HEK293 (cell line): ENCODE data around the gene DNAH11.

Experiments
- CTCF ChIA-PET: fragments of 350-600 bp; formaldehyde crosslinking; extraction: SDS; loops from one replicate; lab custom pipeline; 2021; ENCODE audit warnings: antibody characterized with exemption; lab: Yijun Ruan, JAX
- POLR2A ChIA-PET: fragments of 300-600 bp; formaldehyde crosslinking; extraction: SDS; loops from one replicate; lab custom pipeline; 2020; ENCODE audit warnings: antibody characterized with exemption, inconsistent platforms; lab: Yijun Ruan, JAX
- H3K27ac ChIP-seq: fragments of 200-500 bp; sonication (Bioruptor generic); 2 replicates; pipeline ENCODE4 v1.5.1; 2014; ENCODE audit warnings: low read depth, low read length, control low read depth, inconsistent platforms; ENCODE audit errors: extremely low read depth
- H3K36me3 ChIP-seq, 2 experiments: fragments of 200-500 bp in 1 of 2; sonication (Bioruptor generic) in 1 of 2; 1 replicate in 1 of 2; 2 replicates in 1 of 2; pipeline ENCODE4 v1.5.1; 2014 to 2017; ENCODE audit warnings: inconsistent platforms in 2 of 2, low read length in 2 of 2; ENCODE audit not compliant: control insufficient read depth in 2 of 2, insufficient read depth in 1 of 2
- H3K4me1 ChIP-seq: fragments of 200-500 bp; sonication (Bioruptor generic); 2 replicates; pipeline ENCODE4 v1.5.1; 2014; ENCODE audit warnings: mild to moderate bottlenecking, low read length, inconsistent platforms; ENCODE audit not compliant: control insufficient read depth, insufficient read depth
- H3K4me3 ChIP-seq: 2 replicates; pipeline ENCODE4 v1.5.1; 2011; ENCODE audit warnings: low read depth, mild to moderate bottlenecking, control low read depth, low read length, moderate library complexity
- H3K9me3 ChIP-seq: fragments of 200-500 bp; sonication (Bioruptor generic); 2 replicates; pipeline ENCODE4 v1.5.1; 2014; ENCODE audit warnings: low read depth, low read length, inconsistent platforms; ENCODE audit not compliant: control insufficient read depth, insufficient read depth
- BCL11B ChIP-seq: fragments of 450-650 bp; formaldehyde crosslinking; IDR thresholded peaks from 2 replicates; pipeline ENCODE4 v1.5.1; 2016; ENCODE audit warnings: low read depth, missing biosample characterization, missing genetic modification characterization
- HOXD13 ChIP-seq: sonication (generic); formaldehyde crosslinking; IDR thresholded peaks from 2 replicates; pipeline ENCODE4 v1.8.0; 2022; ENCODE audit warnings: missing genetic modification reagents, borderline replicate concordance
- MZF1 ChIP-seq: fragments of 450-650 bp; formaldehyde crosslinking; IDR thresholded peaks from 2 replicates; pipeline ENCODE4 v1.5.1; 2017; ENCODE audit warnings: missing biosample characterization, missing genetic modification characterization, borderline replicate concordance
- OSR2 ChIP-seq: fragments of 450-650 bp; formaldehyde crosslinking; IDR thresholded peaks from 2 replicates; pipeline ENCODE4 v1.5.1; 2016; ENCODE audit warnings: missing biosample characterization, missing genetic modification characterization
- OVOL3 ChIP-seq: fragments of 450-650 bp; formaldehyde crosslinking; IDR thresholded peaks from 2 replicates; pipeline ENCODE4 v1.5.1; 2016; ENCODE audit warnings: missing biosample characterization, missing genetic modification characterization
- PRDM4 ChIP-seq: fragments of 450-650 bp; formaldehyde crosslinking; IDR thresholded peaks from 2 replicates; pipeline ENCODE4 v1.5.1; 2017; ENCODE audit warnings: missing biosample characterization, missing genetic modification characterization
- PRDM6 ChIP-seq: fragments of 450-650 bp; formaldehyde crosslinking; IDR thresholded peaks from 2 replicates; pipeline ENCODE4 v1.5.1; 2017; ENCODE audit warnings: missing biosample characterization, missing genetic modification characterization
- TCF7L2 ChIP-seq: IDR thresholded peaks from 2 replicates; pipeline ENCODE4 v1.6.1; 2011; ENCODE audit warnings: low read depth, mild to moderate bottlenecking, inconsistent platforms, low read length, moderate library complexity, borderline replicate concordance
- WT1 ChIP-seq: fragments of 450-650 bp; formaldehyde crosslinking; IDR thresholded peaks from 2 replicates; pipeline ENCODE4 v1.5.1; 2016; ENCODE audit warnings: missing biosample characterization, missing genetic modification characterization
- ZBTB44 ChIP-seq: fragments of 450-650 bp; IDR thresholded peaks from 2 replicates; pipeline ENCODE4 v1.5.1; 2018; ENCODE audit warnings: missing biosample characterization, mild to moderate bottlenecking, missing genetic modification characterization
- ZBTB6 ChIP-seq: fragments of 450-650 bp; formaldehyde crosslinking; IDR thresholded peaks from 2 replicates; pipeline ENCODE4 v1.5.1; 2017; ENCODE audit warnings: missing biosample characterization, missing genetic modification characterization
- ZBTB8A ChIP-seq: fragments of 450-650 bp; formaldehyde crosslinking; IDR thresholded peaks from 2 replicates; pipeline ENCODE4 v1.5.1; 2016; ENCODE audit warnings: missing biosample characterization, missing genetic modification characterization
- ZNF112 ChIP-seq: fragments of 450-650 bp; formaldehyde crosslinking; IDR thresholded peaks from 2 replicates; pipeline ENCODE4 v1.5.0; 2017; ENCODE audit warnings: missing biosample characterization, missing genetic modification characterization
- ZNF501 ChIP-seq: fragments of 450-650 bp; formaldehyde crosslinking; IDR thresholded peaks from 2 replicates; pipeline ENCODE4 v1.5.1; 2016; ENCODE audit warnings: missing biosample characterization, missing genetic modification characterization
- ZNF561 ChIP-seq: fragments of 450-650 bp; IDR thresholded peaks from 2 replicates; pipeline ENCODE4 v1.5.1; 2018; ENCODE audit warnings: missing biosample characterization, missing genetic modification characterization, borderline replicate concordance
- ZNF580 ChIP-seq: fragments of 450-650 bp; formaldehyde crosslinking; IDR thresholded peaks from 2 replicates; pipeline ENCODE4 v1.5.1; 2016; ENCODE audit warnings: missing biosample characterization, missing genetic modification characterization
- ZNF654 ChIP-seq: fragments of 450-650 bp; formaldehyde crosslinking; IDR thresholded peaks from 2 replicates; pipeline ENCODE4 v1.5.1; 2016; ENCODE audit warnings: low read depth, missing biosample characterization, missing genetic modification characterization
- ZNF843 ChIP-seq: fragments of 450-650 bp; formaldehyde crosslinking; IDR thresholded peaks from 2 replicates; pipeline ENCODE4 v1.5.1; 2016; ENCODE audit warnings: missing biosample characterization, missing genetic modification characterization
- ZSCAN30 ChIP-seq: fragments of 450-650 bp; IDR thresholded peaks from 2 replicates; pipeline ENCODE4 v1.5.1; 2018; ENCODE audit warnings: missing biosample characterization, mild to moderate bottlenecking, missing genetic modification characterization, moderate library complexity
- ZXDB ChIP-seq: fragments of 450-650 bp; formaldehyde crosslinking; IDR thresholded peaks from 2 replicates; pipeline ENCODE4 v1.5.1; 2016; ENCODE audit warnings: missing biosample characterization, missing genetic modification characterization

DNAH11 gene

GRCh38 chr7:21743493-21743892 is 200.7 kb downstream of the DNAH11 start:
- ChIA-PET POLR2A (no interaction called here), CTCF (interaction anchor here (0.8 kb wide), 1 partner anchor 366 kb away, joined by 3 read pairs; no protein-coding TSS in a partner anchor)
- Histone ChIP-seq H3K9me3 (no peaks in the 10 kb centered on the region), H3K27ac (no peak overlapping the region), H3K36me3 (no peaks in the 10 kb centered on the region), H3K4me1 (peaks cover 11% of the 10 kb centered on the region), H3K4me3 (no peak overlapping the region)
- TF ChIP-seq PRDM6 (tag by site-specific recombination) (no peak), WT1 (no peak)

GRCh38 chr7:21746949-21747348 is 204.1 kb downstream of the DNAH11 start:
- peaks cover 11% of the 10 kb centered on the region for H3K4me1 ChIP-seq
- ChIA-PET POLR2A (no interaction called here), CTCF (interaction anchor here (1.0 kb wide), 1 partner anchor 21 kb away, joined by 5 read pairs; no protein-coding TSS in a partner anchor)
- no peak overlapping the region for H3K4me3 ChIP-seq
- no peaks in the 10 kb centered on the region for H3K9me3 ChIP-seq
- H3K36me3 ChIP-seq = no peaks in the 10 kb centered on the region
- peak overlapping the region; percentile 35 for H3K27ac ChIP-seq
- TF ChIP-seq TCF7L2 = peak; percentile 61; the same call in 1 of the 2 replicates
- TF ChIP-seq ZNF112 = no peak
- 0 out of 2 replicates have a peak, but pooled peaks have one; percentile 45 for TF ChIP-seq ZSCAN30 (tag by site-specific recombination)
- peak; percentile 54 for TF ChIP-seq ZBTB44 (tag by site-specific recombination)
- peak; percentile 33; the same call in 1 of the 2 replicates for TF ChIP-seq MZF1 (tag by site-specific recombination)
- TF ChIP-seq ZNF654 = no peak
- TF ChIP-seq ZNF561 (tag by site-specific recombination) = peak; percentile 64; the same call in 1 of the 2 replicates
- 0 out of 2 replicates have a peak, but pooled peaks have one; percentile 55 for TF ChIP-seq OVOL3 (tag by site-specific recombination)
- TF ChIP-seq ZNF843 (tag by site-specific recombination) = peak; percentile 95
- peak; percentile 91 for TF ChIP-seq PRDM6 (tag by site-specific recombination)
- TF ChIP-seq ZXDB (tag by site-specific recombination) = peak; percentile 46; the same call in 1 of the 2 replicates
- no peak for TF ChIP-seq ZBTB8A (tag by site-specific recombination)
- TF ChIP-seq BCL11B (tag by site-specific recombination) = 0 out of 2 replicates have a peak, but pooled peaks have one; percentile 61
- TF ChIP-seq ZBTB6 (tag by site-specific recombination) = peak; percentile 35; the same call in 1 of the 2 replicates
- no peak for TF ChIP-seq ZNF501 (tag by site-specific recombination)
- 0 out of 2 replicates have a peak, but pooled peaks have one; percentile 16 for TF ChIP-seq HOXD13
- TF ChIP-seq OSR2 (tag by site-specific recombination) = peak; percentile 86
- peak; percentile 91 for TF ChIP-seq PRDM4 (tag by site-specific recombination)
- TF ChIP-seq WT1 = 0 out of 2 replicates have a peak, but pooled peaks have one; percentile 33
- TF ChIP-seq ZNF580 (tag by site-specific recombination) = peak; percentile 80; the same call in 1 of the 2 replicates
